Measurements from ENCODE around the gene CAMK4. TPM values are rescaled to one million over a fixed set of nuclear protein-coding genes. Genes with fewer than 3 reads are reported as not detected.

Gene CAMK4
- polyA plus RNA-seq, 1 donor from 2014 or later = 16.6 TPM

DNA sequence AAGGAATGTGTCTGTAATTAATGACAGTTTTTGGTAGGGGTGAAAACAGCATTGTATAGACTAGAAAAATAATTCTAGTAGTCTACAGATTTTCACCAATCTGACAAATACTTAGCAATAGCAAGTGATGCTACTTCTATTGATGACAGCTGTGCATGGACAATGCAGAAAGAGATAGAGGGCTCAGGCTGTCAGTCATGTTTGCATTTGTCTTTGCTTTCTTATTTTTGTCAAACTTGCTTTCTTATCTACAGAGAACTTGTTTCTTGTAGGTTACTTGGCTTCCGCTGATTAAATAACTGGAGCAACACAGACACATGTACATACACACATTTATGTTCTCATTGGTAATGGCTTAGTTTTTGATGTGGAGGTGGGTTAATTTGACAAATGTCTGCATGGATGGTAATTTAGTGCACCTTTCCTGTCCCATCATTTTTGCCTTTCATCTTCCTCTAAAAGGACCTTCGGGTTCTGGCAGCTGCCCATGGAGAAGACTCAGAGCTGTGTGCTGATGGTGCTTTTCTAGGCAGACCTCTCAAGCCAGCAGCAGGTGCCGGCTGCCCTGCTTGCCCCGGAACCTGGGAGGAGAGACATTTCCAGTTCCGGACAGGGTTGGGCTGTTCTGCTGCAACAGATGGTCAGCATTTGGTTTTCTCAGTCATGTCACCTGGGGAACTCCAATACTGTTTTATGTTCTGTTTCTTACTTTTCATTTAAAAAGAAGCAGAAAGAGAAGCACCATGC, 28.8 kb downstream of the CAMK4 start:
- Histone ChIP-seq H3K9me2 (ENCODE audit: insufficient read depth, low read length) (no peaks in the 10 kb centered on the region), H4K20me1 (ENCODE audit: insufficient read depth) (no peaks in the 10 kb centered on the region), H3K4me3 (ENCODE audit: low read length) (no peak overlapping the region), H3K27ac (ENCODE audit: low read length) (no peak overlapping the region), H3K4me2 (ENCODE audit: low read length) (no peak overlapping the region), H3K79me2 (replicated peaks; ENCODE audit: insufficient read depth, low read length) (no peaks in the 10 kb centered on the region), H3F3A (ENCODE audit: insufficient read depth, low read length, poor library complexity, severe bottlenecking) (no peaks in the 10 kb centered on the region), H3K9ac (ENCODE audit: low read length) (no peak overlapping the region), H2AFZ (ENCODE audit: low read depth, low read length) (no peak overlapping the region), H3K36me3 (ENCODE audit: insufficient read depth, low read length) (no peaks in the 10 kb centered on the region), H3K27me3 (ENCODE audit: insufficient read depth, low read depth, low read length) (no peaks in the 10 kb centered on the region), H3K9me3 (ENCODE audit: low read length) (no peaks in the 10 kb centered on the region)
- TF ChIP-seq CTCF (IDR thresholded peaks at IDR 0.05; ENCODE audit: poor library complexity, severe bottlenecking) (no peak), POLR2AphosphoS5 (IDR thresholded peaks at IDR 0.05) (no peak), EZH2 (IDR thresholded peaks at IDR 0.05; ENCODE audit: borderline replicate concordance, insufficient read depth, low read length, poor library complexity, severe bottlenecking) (no peak), SMC3 (conservative IDR thresholded peaks at IDR 0.05; ENCODE audit: poor library complexity) (no peak)

- no peak for TF ChIP-seq CTCF (IDR thresholded peaks at IDR 0.05; ENCODE audit: poor library complexity, severe bottlenecking)
- TF ChIP-seq TAF1 (IDR thresholded peaks at IDR 0.05; ENCODE audit: low read depth) = no peak
- no peak for TF ChIP-seq REST (IDR thresholded peaks at IDR 0.05; ENCODE audit: borderline replicate concordance)
- no peak for TF ChIP-seq POLR2AphosphoS5 (IDR thresholded peaks at IDR 0.05)
- no peak for TF ChIP-seq RAD21 (conservative IDR thresholded peaks at IDR 0.05)
- TF ChIP-seq EP300 (conservative IDR thresholded peaks at IDR 0.05; ENCODE audit: poor library complexity, severe bottlenecking) = no peak
- TF ChIP-seq SMC3 (conservative IDR thresholded peaks at IDR 0.05; ENCODE audit: poor library complexity) = no peak
- no peak for TF ChIP-seq MXI1 (conservative IDR thresholded peaks at IDR 0.05; ENCODE audit: poor library complexity, severe bottlenecking)
- TF ChIP-seq EZH2 (IDR thresholded peaks at IDR 0.05; ENCODE audit: borderline replicate concordance, insufficient read depth, low read length, poor library complexity, severe bottlenecking) = no peak
- Histone ChIP-seq H3K9ac (ENCODE audit: low read length) (no peak overlapping the region), H2AFZ (ENCODE audit: low read depth, low read length) (no peak overlapping the region), H3K4me2 (ENCODE audit: low read length) (no peak overlapping the region), H3F3A (ENCODE audit: insufficient read depth, low read length, poor library complexity, severe bottlenecking) (no peaks in the 10 kb centered on the region), H3K36me3 (ENCODE audit: insufficient read depth, low read length) (no peaks in the 10 kb centered on the region), H3K9me2 (ENCODE audit: insufficient read depth, low read length) (no peaks in the 10 kb centered on the region), H3K79me2 (replicated peaks; ENCODE audit: insufficient read depth, low read length) (no peaks in the 10 kb centered on the region), H4K20me1 (ENCODE audit: insufficient read depth) (no peaks in the 10 kb centered on the region), H3K4me3 (ENCODE audit: low read length) (no peak overlapping the region), H3K9me3 (ENCODE audit: low read length) (no peaks in the 10 kb centered on the region), H3K27me3 (ENCODE audit: insufficient read depth, low read depth, low read length) (no peaks in the 10 kb centered on the region), H3K27ac (ENCODE audit: low read length) (no peak overlapping the region)
Observed at GRCh38 chr5:111254613-111255012, 30.4 kb downstream of the CAMK4 start.

All from neural cell (in vitro differentiated cells).